GM23248 (cell line): ENCODE measurements around the gene OR13J1.

Source experiments
- EZH2 ChIP-seq: fragments of 200-600 bp; sonication (generic); IDR thresholded peaks from 2 replicates; pipeline ENCODE4 v1.6.1; 2018; ENCODE audit warnings: antibody characterized with exemption, mild to moderate bottlenecking; ENCODE audit not compliant: insufficient read depth, poor library complexity, severe bottlenecking
- EZH2phosphoT487 ChIP-seq: fragments of 200-600 bp; sonication (generic); IDR thresholded peaks from 2 replicates; pipeline ENCODE4 v1.6.1; 2018; ENCODE audit warnings: antibody characterized with exemption, moderate library complexity, mild to moderate bottlenecking, low read depth; ENCODE audit not compliant: insufficient read depth

DNA sequence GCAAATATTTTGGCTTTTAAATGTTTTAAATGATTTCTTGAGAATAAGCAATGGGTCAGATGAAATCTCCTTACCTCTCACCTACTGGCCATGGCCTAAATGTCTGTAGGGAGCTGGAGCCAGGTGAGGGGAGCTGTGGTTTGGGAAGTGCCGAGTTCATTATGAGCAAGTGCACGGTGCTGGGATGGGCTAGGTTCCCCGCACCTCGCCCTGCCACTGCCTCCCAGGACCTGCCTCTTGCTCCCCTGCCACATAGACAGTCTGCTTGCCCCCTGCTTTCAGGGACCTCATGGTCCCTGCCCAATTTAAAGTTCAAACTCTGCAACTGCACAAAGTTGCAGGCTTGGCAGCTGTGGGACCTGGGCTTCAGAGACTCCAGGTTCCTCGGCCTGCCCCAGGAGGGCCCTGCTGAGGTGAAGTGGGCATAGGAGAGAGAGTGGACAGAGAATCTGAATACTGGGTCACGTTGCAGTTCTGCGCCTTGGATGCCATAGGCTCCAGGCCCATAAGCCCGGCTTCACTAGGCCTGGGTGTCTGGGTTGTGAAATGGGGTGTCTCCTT lies 5.4 kb downstream of the OR13J1 start:
- TF ChIP-seq EZH2 (no peak), EZH2phosphoT487 (no peak)
